Measurements from ENCODE around the gene PCDHGA8.
"Not testable (repeated sequence)": the region's sequence is repeated elsewhere in the genome, so short reads cannot be mapped to it uniquely, and the experiment has no call there.

GRCh38 chr5:141397756-141398551 lies 5.5 kb downstream of the PCDHGA8 start, which contains the start of gene PCDHGB5:
- peak; percentile 10 for TF ChIP-seq CTCF (IDR thresholded peaks at IDR 0.05; ENCODE audit: borderline replicate concordance, extremely low read depth, low read length, poor library complexity, severe bottlenecking)
- not testable (repeated sequence) for TF ChIP-seq EZH2 (IDR thresholded peaks at IDR 0.05; ENCODE audit: borderline replicate concordance, low read depth, low read length, severe bottlenecking)

Data from DND-41 (cell line).